Measurements from ENCODE around the gene MEX3A.

MEX3A gene

GRCh38 chr1:156115514-156116374 is 33.5 kb upstream of the MEX3A start:
- no peak for DNase-seq (ENCODE audit: low read depth)
- H3K4me3 ChIP-seq (ENCODE audit: low read depth, low read length): peak overlapping the region; percentile 71
- TF ChIP-seq, protein P1, sequence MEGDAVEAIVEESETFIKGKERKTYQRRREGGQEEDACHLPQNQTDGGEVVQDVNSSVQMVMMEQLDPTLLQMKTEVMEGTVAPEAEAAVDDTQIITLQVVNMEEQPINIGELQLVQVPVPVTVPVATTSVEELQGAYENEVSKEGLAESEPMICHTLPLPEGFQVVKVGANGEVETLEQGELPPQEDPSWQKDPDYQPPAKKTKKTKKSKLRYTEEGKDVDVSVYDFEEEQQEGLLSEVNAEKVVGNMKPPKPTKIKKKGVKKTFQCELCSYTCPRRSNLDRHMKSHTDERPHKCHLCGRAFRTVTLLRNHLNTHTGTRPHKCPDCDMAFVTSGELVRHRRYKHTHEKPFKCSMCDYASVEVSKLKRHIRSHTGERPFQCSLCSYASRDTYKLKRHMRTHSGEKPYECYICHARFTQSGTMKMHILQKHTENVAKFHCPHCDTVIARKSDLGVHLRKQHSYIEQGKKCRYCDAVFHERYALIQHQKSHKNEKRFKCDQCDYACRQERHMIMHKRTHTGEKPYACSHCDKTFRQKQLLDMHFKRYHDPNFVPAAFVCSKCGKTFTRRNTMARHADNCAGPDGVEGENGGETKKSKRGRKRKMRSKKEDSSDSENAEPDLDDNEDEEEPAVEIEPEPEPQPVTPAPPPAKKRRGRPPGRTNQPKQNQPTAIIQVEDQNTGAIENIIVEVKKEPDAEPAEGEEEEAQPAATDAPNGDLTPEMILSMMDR (IDR thresholded peaks at IDR 0.05; ENCODE audit: low read depth, low read length, missing control alignments): no peak

GRCh38 chr1:156114919-156115513 is 32.8 kb upstream of the MEX3A start:
- TF ChIP-seq, protein P1 (IDR thresholded peaks at IDR 0.05; ENCODE audit: low read depth, low read length, missing control alignments): no peak
- no peak for DNase-seq (ENCODE audit: low read depth)
- H3K4me3 ChIP-seq (ENCODE audit: low read depth, low read length): peak overlapping the region; percentile 71

GRCh38 chr1:156114101-156114918 is 32.0 kb upstream of the MEX3A start, which contains the start of gene LMNA:
TSS of gene LMNA (plus strand) at chr1:156114711. CDS start at chr1:156114919, 208 bp downstream.
- no peak for DNase-seq (ENCODE audit: low read depth)
- H3K4me3 ChIP-seq (ENCODE audit: low read depth, low read length): peak within 1 kb of the TSS; percentile 71
- TF ChIP-seq, protein P1 (IDR thresholded peaks at IDR 0.05; ENCODE audit: low read depth, low read length, missing control alignments): no peak

DNA sequence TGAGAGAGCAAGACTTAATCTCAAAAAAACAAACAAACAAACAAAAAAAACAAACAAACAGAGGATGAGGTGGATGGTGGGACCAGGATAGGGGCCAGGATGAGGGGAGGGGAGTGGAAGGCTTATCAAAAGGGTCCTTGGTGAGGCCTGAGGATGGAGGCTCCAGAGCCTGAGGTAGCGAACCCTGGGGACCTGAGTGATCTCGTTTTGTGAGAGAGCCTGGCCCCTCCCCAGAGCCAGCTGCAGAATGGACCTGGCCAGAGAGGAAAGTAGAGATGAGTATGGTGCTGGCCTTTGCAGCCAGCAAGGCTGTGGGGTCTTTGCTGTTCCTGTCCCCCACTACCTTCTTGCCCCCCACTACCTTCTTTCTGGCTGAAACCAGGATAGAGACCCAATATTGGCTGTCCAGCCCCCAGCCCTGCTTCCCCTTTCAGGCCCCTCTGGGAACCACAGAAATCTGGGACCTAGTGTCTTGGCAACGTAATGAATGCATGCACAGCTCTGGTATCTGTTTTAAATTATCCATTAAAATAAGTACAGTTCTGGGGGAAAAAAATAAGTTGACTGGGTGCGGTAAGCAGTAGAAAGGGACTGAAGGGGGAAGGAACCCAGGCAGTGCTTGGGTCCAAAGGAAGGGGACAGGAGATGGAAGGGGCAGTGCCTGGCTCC is 31.2 kb upstream of the MEX3A start:
- TF ChIP-seq, protein P1 (IDR thresholded peaks at IDR 0.05; ENCODE audit: low read depth, low read length, missing control alignments): no peak
- no peak for DNase-seq (ENCODE audit: low read depth)
- no peak overlapping the region for H3K4me3 ChIP-seq (ENCODE audit: low read depth, low read length)

- no peak overlapping the region for H3K4me3 ChIP-seq (ENCODE audit: low read depth, low read length)
- TF ChIP-seq, protein P1 (IDR thresholded peaks at IDR 0.05; ENCODE audit: low read depth, low read length, missing control alignments): no peak
- no peak for DNase-seq (ENCODE audit: low read depth)
These were observed 30.2 kb upstream of the MEX3A start for GRCh38 chr1:156112276-156113137.

All from GM12864 (cell line).